ENCODE data around the gene CHPF.

Gene CHPF

DNA sequence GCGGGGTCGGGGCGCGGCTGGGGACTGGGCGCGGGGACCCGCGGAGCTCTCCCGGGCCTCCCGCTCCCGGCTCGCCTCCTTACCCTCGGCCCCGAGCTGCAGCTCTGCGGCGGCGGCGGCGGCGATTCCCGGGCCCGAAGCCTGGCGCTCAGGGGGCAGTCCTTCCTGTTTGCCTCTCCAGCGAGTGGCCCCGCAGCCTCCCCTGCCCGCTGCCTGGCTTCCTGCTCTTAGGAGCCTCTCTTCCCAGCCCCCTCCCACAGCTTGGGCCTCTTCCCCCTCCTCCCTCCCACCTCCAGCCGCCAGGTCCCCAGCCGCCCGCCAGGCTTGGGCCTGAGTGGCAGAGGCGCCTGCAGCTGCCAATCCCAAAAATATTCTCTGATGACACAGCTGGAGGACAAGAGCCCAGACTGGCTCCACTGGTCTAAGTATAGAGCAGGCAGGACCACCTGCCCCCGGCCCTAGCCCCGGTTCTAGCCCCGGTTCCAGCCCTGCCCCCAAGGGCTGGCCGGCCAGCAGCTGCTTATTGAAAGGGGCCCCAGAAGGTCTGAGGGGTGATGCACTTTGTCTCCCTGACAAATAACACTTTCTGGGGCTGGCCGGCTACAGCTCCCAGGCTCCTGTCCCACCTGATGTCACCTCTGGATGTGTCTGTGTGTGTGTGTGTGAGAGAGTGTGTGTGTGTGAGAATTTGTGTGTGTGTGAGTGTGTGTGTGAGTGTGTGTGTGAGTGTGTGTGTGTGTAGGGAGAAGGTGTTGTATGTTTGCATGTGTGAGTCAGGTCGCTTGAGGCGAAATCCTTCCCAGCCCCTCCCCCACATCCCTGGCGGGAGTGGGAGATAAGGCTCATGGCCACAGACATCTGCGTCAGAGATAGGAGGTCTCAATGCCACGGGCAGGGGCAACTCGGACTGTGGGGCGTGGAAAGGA, 28.0 kb upstream of the CHPF start, which contains the start of gene OBSL1 (continued):
- TF ChIP-seq ZNF24 (tag by site-specific recombination; IDR thresholded peaks at IDR 0.05) (peak; percentile 64; the same call in 1 of the 2 replicates), ZEB2 (tag by site-specific recombination; IDR thresholded peaks at IDR 0.05) (peak; percentile 71), ZNF433 (tag by site-specific recombination; IDR thresholded peaks at IDR 0.05; ENCODE audit: low read depth) (no peak), ZNF221 (tag by site-specific recombination; IDR thresholded peaks at IDR 0.05; ENCODE audit: borderline replicate concordance) (no peak), KLF8 (tag by site-specific recombination; IDR thresholded peaks at IDR 0.05) (peak; percentile 37; the same call in 1 of the 2 replicates), SALL2 (tag by site-specific recombination; IDR thresholded peaks at IDR 0.05; ENCODE audit: borderline replicate concordance) (peak; percentile 92; the same call in 1 of the 2 replicates), SP2 (tag by site-specific recombination; IDR thresholded peaks at IDR 0.05) (peak; percentile 81), ZNF133 (tag by site-specific recombination; IDR thresholded peaks at IDR 0.05) (peak; percentile 45; the same call in 1 of the 2 replicates), PRDM2 (tag by site-specific recombination; IDR thresholded peaks at IDR 0.05; ENCODE audit: borderline replicate concordance) (no peak), BCL11A (tag by site-specific recombination; IDR thresholded peaks at IDR 0.05; ENCODE audit: low read depth) (peak; percentile 89), OVOL3 (tag by site-specific recombination; IDR thresholded peaks at IDR 0.05) (no peak), ZSCAN18 (tag by site-specific recombination; IDR thresholded peaks at IDR 0.05) (peak; percentile 91; the same call in 1 of the 2 replicates), YY1 (tag by site-specific recombination; IDR thresholded peaks at IDR 0.05) (no peak), ZNF366 (tag by site-specific recombination; conservative IDR thresholded peaks at IDR 0.05) (peak; percentile 86), ZNF544 (tag by site-specific recombination; IDR thresholded peaks at IDR 0.05) (no peak), ZNF560 (tag by site-specific recombination; IDR thresholded peaks at IDR 0.05; ENCODE audit: borderline replicate concordance) (no peak), ZNF777 (tag by site-specific recombination; IDR thresholded peaks at IDR 0.05; ENCODE audit: borderline replicate concordance) (0 out of 2 replicates have a peak, but pooled peaks have one; percentile 39), ZNF645 (tag by site-specific recombination; IDR thresholded peaks at IDR 0.05) (no peak), KLF9 (tag by site-specific recombination; IDR thresholded peaks at IDR 0.05; ENCODE audit: low read depth) (peak; percentile 48), ZBTB48 (tag by site-specific recombination; IDR thresholded peaks at IDR 0.05) (peak; percentile 80), GFI1B (tag by site-specific recombination; IDR thresholded peaks at IDR 0.05) (no peak), ZNF37A (tag by site-specific recombination; IDR thresholded peaks at IDR 0.05) (no peak), ZNF416 (tag by site-specific recombination; IDR thresholded peaks at IDR 0.05) (0 out of 2 replicates have a peak, but pooled peaks have one; percentile 65), ZNF501 (tag by site-specific recombination; IDR thresholded peaks at IDR 0.05) (peak; percentile 82), ZNF626 (tag by site-specific recombination; IDR thresholded peaks at IDR 0.05) (no peak), KLF16 (tag by site-specific recombination; IDR thresholded peaks at IDR 0.05) (peak; percentile 71; the same call in 1 of the 2 replicates), ZNF747 (tag by site-specific recombination; IDR thresholded peaks at IDR 0.05) (no peak), ZNF239 (tag by site-specific recombination; IDR thresholded peaks at IDR 0.05) (peak; percentile 21; the same call in 1 of the 2 replicates)
- TF ChIP-seq, protein P1, sequence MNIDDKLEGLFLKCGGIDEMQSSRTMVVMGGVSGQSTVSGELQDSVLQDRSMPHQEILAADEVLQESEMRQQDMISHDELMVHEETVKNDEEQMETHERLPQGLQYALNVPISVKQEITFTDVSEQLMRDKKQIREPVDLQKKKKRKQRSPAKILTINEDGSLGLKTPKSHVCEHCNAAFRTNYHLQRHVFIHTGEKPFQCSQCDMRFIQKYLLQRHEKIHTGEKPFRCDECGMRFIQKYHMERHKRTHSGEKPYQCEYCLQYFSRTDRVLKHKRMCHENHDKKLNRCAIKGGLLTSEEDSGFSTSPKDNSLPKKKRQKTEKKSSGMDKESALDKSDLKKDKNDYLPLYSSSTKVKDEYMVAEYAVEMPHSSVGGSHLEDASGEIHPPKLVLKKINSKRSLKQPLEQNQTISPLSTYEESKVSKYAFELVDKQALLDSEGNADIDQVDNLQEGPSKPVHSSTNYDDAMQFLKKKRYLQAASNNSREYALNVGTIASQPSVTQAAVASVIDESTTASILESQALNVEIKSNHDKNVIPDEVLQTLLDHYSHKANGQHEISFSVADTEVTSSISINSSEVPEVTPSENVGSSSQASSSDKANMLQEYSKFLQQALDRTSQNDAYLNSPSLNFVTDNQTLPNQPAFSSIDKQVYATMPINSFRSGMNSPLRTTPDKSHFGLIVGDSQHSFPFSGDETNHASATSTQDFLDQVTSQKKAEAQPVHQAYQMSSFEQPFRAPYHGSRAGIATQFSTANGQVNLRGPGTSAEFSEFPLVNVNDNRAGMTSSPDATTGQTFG (tag by site-specific recombination; IDR thresholded peaks at IDR 0.05; ENCODE audit: borderline replicate concordance), result peak; percentile 98

Data from HEK293 (cell line).